HCT116 (cell line): ENCODE data around the gene SLC4A9. TPM values are rescaled to one million over a fixed set of nuclear protein-coding genes. Genes with fewer than 3 reads are reported as not detected.

Experiments
- ATAC-seq: fragments of 200-7000 bp; cut with Tn5 transposase; 2 replicates; pipeline ENCODE4 v1.9.1; 2020; ENCODE audit warnings: mild to moderate bottlenecking, moderate library complexity
- BruUV-seq: library from RNA; stranded (reverse); fragments of 400-500 nt; replicated peaks from 2 replicates; lab custom pipeline; 2021; lab: Mats Ljungman, UMichigan
- CTCF ChIA-PET: fragments of 300-600 bp; sonication (Branson Sonifier 250); formaldehyde crosslinking; loops from one replicate; lab custom pipeline; 2021; ENCODE audit warnings: antibody characterized with exemption; lab: Charles Lee
- POLR2A ChIA-PET: fragments of 300-600, 350-600 bp; sonication (Branson Sonifier 250); formaldehyde crosslinking; loops from one replicate; lab custom pipeline; 2021; ENCODE audit warnings: antibody characterized with exemption; lab: Charles Lee
- RAD21 ChIA-PET, 2 experiments: fragments of 300-600 bp; sonication (Branson Sonifier 250); formaldehyde crosslinking; loops; one replicate each; lab custom pipeline; 2023; ENCODE audit warnings: low total read pairs in 2 of 2; ENCODE audit not compliant: uncharacterized antibody in 2 of 2, unreplicated experiment in 2 of 2, low non-redundant PET in 1 of 2; lab: Charles Lee
- DNase-seq: peaks from one replicate; pipeline ENCODE4 v3.0.0-alpha.2; 2010; ENCODE audit warnings: low read depth, low spot score
- H2AFZ ChIP-seq: fragments of 200-600 bp; shearing (Covaris generic), sonication (generic); 2 replicates; pipeline ENCODE4 v1.6.1; 2017; ENCODE audit warnings: low read depth, mixed run types, mixed read lengths, antibody characterized with exemption, low read length; ENCODE audit not compliant: poor library complexity, severe bottlenecking
- H3K27ac ChIP-seq: 2 replicates; pipeline ENCODE4 v1.5.1; 2012; ENCODE audit warnings: low read depth, low read length
- H3K27me3 ChIP-seq: fragments of 200-600 bp; sonication (generic); 2 replicates; pipeline ENCODE4 v1.6.1; 2016; ENCODE audit warnings: mixed run types, low read length, mixed read lengths; ENCODE audit not compliant: insufficient read depth
- H3K36me3 ChIP-seq, 2 experiments: fragments of 200-500 bp in 1 of 2; fragments of 200-600 bp in 1 of 2; sonication (Bioruptor generic) in 1 of 2; sonication (generic) in 1 of 2; 2 replicates each; pipeline versions ENCODE4 v1.5.1 to v1.6.1; 2014 to 2016; ENCODE audit warnings: low read length in 2 of 2, inconsistent platforms in 1 of 2, mixed read lengths in 1 of 2, mixed run types in 1 of 2; ENCODE audit not compliant: insufficient read depth in 2 of 2, control insufficient read depth in 1 of 2
- H3K4me1 ChIP-seq, 2 experiments: fragments of 200-600 bp in 1 of 2; sonication (generic) in 1 of 2; 2 replicates each; pipeline versions ENCODE4 v1.5.1 to v1.6.1; 2012 to 2017; ENCODE audit warnings: low read length in 2 of 2, inconsistent platforms in 1 of 2, mild to moderate bottlenecking in 1 of 2, mixed read lengths in 1 of 2, mixed run types in 1 of 2, moderate library complexity in 1 of 2; ENCODE audit not compliant: insufficient read depth in 2 of 2, control insufficient read depth in 1 of 2
- H3K4me2 ChIP-seq: fragments of 200-600 bp; sonication (generic); 2 replicates; pipeline ENCODE4 v1.6.1; 2017; ENCODE audit warnings: mixed run types, low read length, mixed read lengths
- H3K4me3 ChIP-seq, 2 experiments: fragments of 200-600 bp in 1 of 2; sonication (generic) in 1 of 2; replicated peaks in 1 of 2; 2 replicates each; pipeline ENCODE4 v1.5.1; 2011 to 2016; ENCODE audit warnings: low read length in 2 of 2, control low read depth in 1 of 2, low read depth in 1 of 2, mild to moderate bottlenecking in 1 of 2, mixed read lengths in 1 of 2, mixed run types in 1 of 2
- H3K79me2 ChIP-seq: fragments of 200-600 bp; sonication (generic); 2 replicates; pipeline ENCODE4 v1.6.1; 2017; ENCODE audit warnings: mild to moderate bottlenecking, mixed run types, low read length, moderate library complexity, mixed read lengths; ENCODE audit not compliant: insufficient read depth
- H3K9ac ChIP-seq: fragments of 200-600 bp; sonication (generic); 2 replicates; pipeline ENCODE4 v1.6.1; 2016; ENCODE audit warnings: low read length, mixed read lengths
- H3K9me2 ChIP-seq: fragments of 200-600 bp; sonication (generic), shearing (Covaris generic); 2 replicates; pipeline ENCODE4 v1.6.1; 2017; ENCODE audit warnings: mixed run types, mild to moderate bottlenecking, moderate library complexity; ENCODE audit not compliant: insufficient read depth
- H3K9me3 ChIP-seq, 2 experiments: fragments of 200-500 bp in 1 of 2; fragments of 200-600 bp in 1 of 2; sonication (Bioruptor generic) in 1 of 2; sonication (generic) in 1 of 2; 2 replicates each; pipeline ENCODE4 v1.6.1; 2014 to 2017; ENCODE audit warnings: low read length in 2 of 2, mixed read lengths in 2 of 2, inconsistent platforms in 1 of 2, low read depth in 1 of 2, mild to moderate bottlenecking in 1 of 2, mixed run types in 1 of 2, moderate library complexity in 1 of 2; ENCODE audit not compliant: control insufficient read depth in 1 of 2, insufficient read depth in 1 of 2
- H4K20me1 ChIP-seq: fragments of 200-600 bp; sonication (generic), shearing (Covaris generic); 2 replicates; pipeline ENCODE4 v1.6.1; 2017; ENCODE audit warnings: mixed run types, mild to moderate bottlenecking, moderate library complexity; ENCODE audit not compliant: insufficient read depth
- CEBPB ChIP-seq: IDR thresholded peaks from 2 replicates; pipeline ENCODE4 v1.6.1; 2012; ENCODE audit warnings: low read depth
- ELF1 ChIP-seq: IDR thresholded peaks from 2 replicates; pipeline ENCODE4 v1.6.1; 2012; ENCODE audit warnings: low read depth, borderline replicate concordance
- FOSL1 ChIP-seq: IDR thresholded peaks from 2 replicates; pipeline ENCODE4 v1.6.1; 2012; ENCODE audit warnings: low read depth
- JUND ChIP-seq: IDR thresholded peaks from 2 replicates; pipeline ENCODE4 v1.6.1; 2012
- POLR2AphosphoS5 ChIP-seq: IDR thresholded peaks from 2 replicates; pipeline ENCODE4 v1.6.1; 2011; ENCODE audit warnings: mild to moderate bottlenecking, low read depth, low read length, moderate library complexity
- RAD21 ChIP-seq: IDR thresholded peaks from 2 replicates; pipeline ENCODE4 v1.6.1; 2012; ENCODE audit warnings: low read depth, mild to moderate bottlenecking
- SIN3A ChIP-seq: IDR thresholded peaks from 2 replicates; pipeline ENCODE4 v1.6.1; 2012; ENCODE audit warnings: low read depth
- SP1 ChIP-seq: IDR thresholded peaks from 2 replicates; pipeline ENCODE4 v1.6.1; 2012; ENCODE audit warnings: low read depth
- SRF ChIP-seq: IDR thresholded peaks from 2 replicates; pipeline ENCODE4 v1.6.1; 2012; ENCODE audit warnings: low read depth
- TCF7L2 ChIP-seq: IDR thresholded peaks from 2 replicates; pipeline ENCODE4 v1.7.0; 2011; ENCODE audit warnings: borderline replicate concordance, inconsistent platforms; ENCODE audit not compliant: insufficient read depth, insufficient read length; ENCODE audit errors: extremely low read depth
- ZNF274 ChIP-seq: fragments of 200-500 bp; sonication (Bioruptor generic); IDR thresholded peaks from 2 replicates; pipeline ENCODE4 v1.6.1; 2014; ENCODE audit warnings: mild to moderate bottlenecking, low read depth, low read length, inconsistent platforms
- intact Hi-C: fragments of 100-400 bp; cut with micrococcal nuclease; formaldehyde crosslinking; loops from 2 replicates; pipeline ENCODE4 v1.10.0; 2022
- total RNA-seq: library from RNA; stranded (reverse); gene quantifications from one replicate; pipeline ENCODE4 v1.2.1, GENCODE V29; 2021; ENCODE audit not compliant: unreplicated experiment

Gene SLC4A9
- total RNA-seq, 1 experiment from 2014 or later = 0.49 TPM

GRCh38 chr5:140310434-140310833 lies 49.6 kb upstream of the SLC4A9 start:
- RAD21 ChIA-PET = no interaction called here
- intact Hi-C loops = no loop called here
- Histone ChIP-seq H4K20me1 (no peaks in the 10 kb centered on the region), H3K4me3 (no peak overlapping the region), H3K9ac (no peak overlapping the region), H3K36me3 (no peaks in the 10 kb centered on the region), H3K4me1 (peaks cover 3 to 24% of the 10 kb centered on the region in 2 experiments; a peak in 3 of 4 replicates), H3K9me2 (no peaks in the 10 kb centered on the region), H3K27me3 (no peaks in the 10 kb centered on the region), H3K27ac (no peak overlapping the region), H3K79me2 (no peaks in the 10 kb centered on the region), H3K4me2 (peak overlapping the region; percentile 48), H2AFZ (peak overlapping the region; percentile 96), H3K9me3 (no peaks in the 10 kb centered on the region)
- CTCF ChIA-PET = no interaction called here
- POLR2A ChIA-PET = interaction anchor here (1.4 kb wide), 1 partner anchor 36 kb away, joined by 8 read pairs; the partner anchor contains the start of gene HBEGF
- no peak for DNase-seq
- BruUV-seq = no TSS peak
- no peak for ATAC-seq
- TF ChIP-seq POLR2AphosphoS5 (no peak), TCF7L2 (no peak), RAD21 (no peak), ELF1 (no peak), SIN3A (no peak)

GRCh38 chr5:140311011-140311467 lies 49.0 kb upstream of the SLC4A9 start:
- no peak overlapping the region for H3K4me3 ChIP-seq
- no peaks in the 10 kb centered on the region for H4K20me1 ChIP-seq
- ChIA-PET CTCF (no interaction called here), RAD21 (no interaction called here), POLR2A (interaction anchor here (0.6 to 1.4 kb wide), 2 partner anchors 33 to 36 kb away, joined by 3 to 8 read pairs; partner anchors contain the start of gene HBEGF)
- H3K9me2 ChIP-seq = no peaks in the 10 kb centered on the region
- intact Hi-C loops = no loop called here
- peaks cover 3 to 24% of the 10 kb centered on the region in 2 experiments; a peak in 3 of 4 replicates for H3K4me1 ChIP-seq
- H3K27me3 ChIP-seq = no peaks in the 10 kb centered on the region
- no peaks in the 10 kb centered on the region for H3K9me3 ChIP-seq
- ATAC-seq = peak; percentile 84
- DNase-seq = no peak
- H3K27ac ChIP-seq = no peak overlapping the region
- TF ChIP-seq FOSL1 (peak; percentile 65), JUND (peak; percentile 63; the same call in 1 of the 2 replicates), CEBPB (no peak), SRF (peak; percentile 50; the same call in 1 of the 2 replicates), ZNF274 (no peak), SP1 (peak; percentile 17; the same call in 1 of the 2 replicates)
- TF ChIP-seq, all 23 proteins: peak for 4
- H3K4me2 ChIP-seq = peak overlapping the region; percentile 48
- H2AFZ ChIP-seq = peak overlapping the region; percentile 96
- no peaks in the 10 kb centered on the region for H3K36me3 ChIP-seq
- H3K9ac ChIP-seq = no peak overlapping the region
- H3K79me2 ChIP-seq = no peaks in the 10 kb centered on the region
- BruUV-seq = no TSS peak
